Measurements from ENCODE around the gene SFMBT2. TPM values are rescaled to one million over a fixed set of nuclear protein-coding genes. Genes with fewer than 3 reads are reported as not detected.

The SFMBT2 gene
- total RNA-seq, 1 experiment from 2014 or later: not detected

- Mint-ChIP-seq H3K27me3 (ENCODE audit: insufficient read depth, unreplicated experiment) (peaks cover 12% of the 10 kb centered on the region), H3K4me3 (ENCODE audit: unreplicated experiment) (no peak overlapping the region), H3K27ac (ENCODE audit: unreplicated experiment) (no peak overlapping the region), H3K4me1 (ENCODE audit: low read depth, unreplicated experiment) (no peaks in the 10 kb centered on the region), H3K9me3 (ENCODE audit: unreplicated experiment) (no peaks in the 10 kb centered on the region), H3K36me3 (ENCODE audit: insufficient read depth, unreplicated experiment) (no peaks in the 10 kb centered on the region)
- Histone ChIP-seq H3K27me3 (replicated peaks; ENCODE audit: control insufficient read depth, insufficient read depth, low read length) (no peaks in the 10 kb centered on the region), H3K4me1 (no peaks in the 10 kb centered on the region), H3K4me3 (ENCODE audit: low read depth, low read length) (no peak overlapping the region), H3K36me3 (ENCODE audit: control insufficient read depth, insufficient read depth, low read length) (no peaks in the 10 kb centered on the region), H3K9me3 (no peaks in the 10 kb centered on the region)
- no peak for TF ChIP-seq CTCF (IDR thresholded peaks at IDR 0.05; ENCODE audit: insufficient read depth in 1 of 2, low read depth in 1 of 2, low read length in 1 of 2, severe bottlenecking in 1 of 2, unreplicated experiment in 1 of 2)
- ChIA-PET CTCF (no interaction called here), POLR2A (no interaction called here)
- intact Hi-C loops (cut with micrococcal nuclease; ENCODE audit: unreplicated experiment): no loop called here
- DNase-seq: no peak
- no TSS peak for BruUV-seq (replicated peaks)
These were observed 179.9 kb downstream of the SFMBT2 start for GRCh38 chr10:7230951-7231350.

DNA sequence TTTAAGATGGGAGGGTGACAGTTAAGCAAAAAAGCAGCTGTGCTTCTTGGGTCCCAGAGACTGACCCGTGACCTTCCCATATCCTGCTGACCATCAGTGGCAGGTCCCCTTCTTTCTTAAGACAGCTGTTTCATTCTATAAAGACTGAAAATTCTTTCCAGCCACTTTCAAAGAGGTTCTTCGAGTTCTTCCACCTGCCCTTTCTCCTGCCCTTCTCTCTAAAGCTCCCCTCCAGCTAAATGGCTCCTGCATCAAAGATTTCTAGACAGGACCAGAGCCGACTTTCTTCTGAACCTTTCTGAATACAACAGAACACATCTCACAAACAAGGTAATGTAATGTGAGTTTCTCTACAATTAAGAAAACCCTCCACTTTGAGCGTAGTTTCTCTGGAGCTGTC is 180.8 kb downstream of the SFMBT2 start:
- ChIA-PET CTCF (no interaction called here), POLR2A (no interaction called here)
- no peaks in the 10 kb centered on the region for H3K36me3 ChIP-seq (ENCODE audit: control insufficient read depth, insufficient read depth, low read length)
- Mint-ChIP-seq H3K36me3 (ENCODE audit: insufficient read depth, unreplicated experiment) (no peaks in the 10 kb centered on the region), H3K9me3 (ENCODE audit: unreplicated experiment) (peaks cover 8% of the 10 kb centered on the region), H3K4me3 (ENCODE audit: unreplicated experiment) (no peak overlapping the region), H3K27me3 (ENCODE audit: insufficient read depth, unreplicated experiment) (peaks cover 16% of the 10 kb centered on the region), H3K4me1 (ENCODE audit: low read depth, unreplicated experiment) (no peaks in the 10 kb centered on the region), H3K27ac (ENCODE audit: unreplicated experiment) (no peak overlapping the region)
- H3K9me3 ChIP-seq: peaks cover under 1% of the 10 kb centered on the region; the same call in 1 of the 2 replicates
- DNase-seq: no peak
- no TSS peak for BruUV-seq (replicated peaks)
- H3K4me3 ChIP-seq (ENCODE audit: low read depth, low read length): no peak overlapping the region
- no peaks in the 10 kb centered on the region for H3K4me1 ChIP-seq
- no peaks in the 10 kb centered on the region for H3K27me3 ChIP-seq (replicated peaks; ENCODE audit: control insufficient read depth, insufficient read depth, low read length)
- TF ChIP-seq CTCF (IDR thresholded peaks at IDR 0.05; ENCODE audit: insufficient read depth in 1 of 2, low read depth in 1 of 2, low read length in 1 of 2, severe bottlenecking in 1 of 2, unreplicated experiment in 1 of 2): no peak
- intact Hi-C loops (cut with micrococcal nuclease; ENCODE audit: unreplicated experiment): no loop called here

GRCh38 chr10:7225133-7225532 is 185.7 kb downstream of the SFMBT2 start:
- no peak overlapping the region for H3K4me3 ChIP-seq (ENCODE audit: low read depth, low read length)
- H3K9me3 Mint-ChIP-seq (ENCODE audit: unreplicated experiment): peaks cover 28% of the 10 kb centered on the region
- CTCF ChIA-PET: no interaction called here

More at GRCh38 chr10:7225133-7225532, 185.7 kb downstream of the SFMBT2 start:
- no peaks in the 10 kb centered on the region for H3K36me3 Mint-ChIP-seq (ENCODE audit: insufficient read depth, unreplicated experiment)
- BruUV-seq (replicated peaks): no TSS peak
- H3K9me3 ChIP-seq: peaks cover 24% of the 10 kb centered on the region
- H3K4me3 Mint-ChIP-seq (ENCODE audit: unreplicated experiment): no peak overlapping the region
- POLR2A ChIA-PET: no interaction called here
- no peaks in the 10 kb centered on the region for H3K36me3 ChIP-seq (ENCODE audit: control insufficient read depth, insufficient read depth, low read length)
- peaks cover 12% of the 10 kb centered on the region for H3K27me3 Mint-ChIP-seq (ENCODE audit: insufficient read depth, unreplicated experiment)
- intact Hi-C loops (cut with micrococcal nuclease; ENCODE audit: unreplicated experiment): no loop called here
- no peaks in the 10 kb centered on the region for H3K27me3 ChIP-seq (replicated peaks; ENCODE audit: control insufficient read depth, insufficient read depth, low read length)
- TF ChIP-seq CTCF (IDR thresholded peaks at IDR 0.05; ENCODE audit: insufficient read depth in 1 of 2, low read depth in 1 of 2, low read length in 1 of 2, severe bottlenecking in 1 of 2, unreplicated experiment in 1 of 2): no peak
- DNase-seq: no peak
- H3K4me1 Mint-ChIP-seq (ENCODE audit: low read depth, unreplicated experiment): no peaks in the 10 kb centered on the region
- no peak overlapping the region for H3K27ac Mint-ChIP-seq (ENCODE audit: unreplicated experiment)
- H3K4me1 ChIP-seq: no peaks in the 10 kb centered on the region

Data from Caco-2 (cell line).